Gastrocnemius medialis (tissue), 4 donors: Measurements from ENCODE around the gene MED14. TPM values are rescaled to one million over a fixed set of nuclear protein-coding genes. Genes with fewer than 3 reads are reported as not detected.
"Not testable (repeated sequence)": the region's sequence is repeated elsewhere in the genome, so short reads cannot be mapped to it uniquely, and the experiment has no call there.

Experiments used
- ATAC-seq, 2 donors: fragments of 150-250 bp; one replicate each; pipeline ENCODE4 v1.9.1; 2016
- DNase-seq, 2 donors: peaks; one replicate each; pipeline ENCODE4 v3.0.0-alpha.2; 2019
- H3K27ac ChIP-seq, 4 donors: fragments of 200-600 bp; sonication (generic); 1 replicate in 1 of 4; 2 replicates in 3 of 4; pipeline ENCODE4 v1.5.1; 2016 to 2018; ENCODE audit warnings: mild to moderate bottlenecking in 2 of 4, moderate library complexity in 1 of 4
- H3K27me3 ChIP-seq, 3 donors: fragments of 200-600 bp; sonication (generic) in 2 of 3; 1 replicate in 1 of 3; 2 replicates in 2 of 3; pipeline versions ENCODE4 v1.5.1 to v1.6.0; 2016 to 2019; ENCODE audit warnings: mild to moderate bottlenecking in 1 of 3, moderate library complexity in 1 of 3
- H3K36me3 ChIP-seq, 2 donors: fragments of 200-600 bp; sonication (generic) in 1 of 2; one replicate each; pipeline ENCODE4 v1.5.1; 2017 to 2018
- H3K4me1 ChIP-seq, 2 donors: fragments of 200-600 bp; sonication (generic) in 1 of 2; one replicate each; pipeline ENCODE4 v1.5.1; 2016 to 2017; ENCODE audit warnings: mild to moderate bottlenecking in 2 of 2
- H3K4me3 ChIP-seq, 4 donors: fragments of 200-600 bp; sonication (generic) in 3 of 4; 1 replicate in 1 of 4; 2 replicates in 3 of 4; pipeline ENCODE4 v1.5.1; 2016 to 2019; ENCODE audit warnings: mild to moderate bottlenecking in 2 of 4
- H3K9me3 ChIP-seq, 3 donors: fragments of 200-600 bp; sonication (generic) in 2 of 3; 1 replicate in 1 of 3; 2 replicates in 2 of 3; pipeline ENCODE4 v1.5.1; 2016 to 2019
- POLR2A ChIP-seq, 2 donors: fragments of 450-650 bp; IDR thresholded peaks; one replicate each; pipeline ENCODE4 v1.6.1; 2017; ENCODE audit warnings: antibody characterized with exemption in 2 of 2, mild to moderate bottlenecking in 2 of 2, moderate library complexity in 2 of 2
- in situ Hi-C, 4 donors: fragments of 200-750 bp; cut with MboI; loops; one replicate each; pipeline versions ENCODE4 v1.15.0 to v1.8.0; 2017; ENCODE audit warnings: low sequenced_read_pairs in 4 of 4
- intact Hi-C: fragments of 100-400 bp; cut with DNase I; formaldehyde crosslinking; loops from one replicate; pipeline ENCODE4 v1.15.1; 2023; ENCODE audit warnings: low total_unique reads
- total RNA-seq, 4 donors: library from RNA; depleted of rRNA; stranded (reverse); fragments of >200 nt; gene quantifications; one replicate each; pipeline versions ENCODE4 v1.1.0 to v1.2.3, GENCODE V29; 2016
- TF ChIP-seq, protein P1 (sequence below), 5 experiments: fragments of 450-650 bp in 3 of 5; fragments of 200-600 bp in 2 of 5; sonication (generic) in 2 of 5; IDR thresholded peaks in 4 of 5; conservative IDR thresholded peaks in 1 of 5; 1 replicate in 4 of 5; 2 replicates in 1 of 5; pipeline ENCODE4 v1.5.1; 2016 to 2019; ENCODE audit warnings: antibody characterized with exemption in 5 of 5, mild to moderate bottlenecking in 3 of 5, moderate library complexity in 3 of 5

Gene MED14
- total RNA-seq = 10 to 100 TPM; 19.8 to 27.0 (median 24.0) TPM

DNA sequence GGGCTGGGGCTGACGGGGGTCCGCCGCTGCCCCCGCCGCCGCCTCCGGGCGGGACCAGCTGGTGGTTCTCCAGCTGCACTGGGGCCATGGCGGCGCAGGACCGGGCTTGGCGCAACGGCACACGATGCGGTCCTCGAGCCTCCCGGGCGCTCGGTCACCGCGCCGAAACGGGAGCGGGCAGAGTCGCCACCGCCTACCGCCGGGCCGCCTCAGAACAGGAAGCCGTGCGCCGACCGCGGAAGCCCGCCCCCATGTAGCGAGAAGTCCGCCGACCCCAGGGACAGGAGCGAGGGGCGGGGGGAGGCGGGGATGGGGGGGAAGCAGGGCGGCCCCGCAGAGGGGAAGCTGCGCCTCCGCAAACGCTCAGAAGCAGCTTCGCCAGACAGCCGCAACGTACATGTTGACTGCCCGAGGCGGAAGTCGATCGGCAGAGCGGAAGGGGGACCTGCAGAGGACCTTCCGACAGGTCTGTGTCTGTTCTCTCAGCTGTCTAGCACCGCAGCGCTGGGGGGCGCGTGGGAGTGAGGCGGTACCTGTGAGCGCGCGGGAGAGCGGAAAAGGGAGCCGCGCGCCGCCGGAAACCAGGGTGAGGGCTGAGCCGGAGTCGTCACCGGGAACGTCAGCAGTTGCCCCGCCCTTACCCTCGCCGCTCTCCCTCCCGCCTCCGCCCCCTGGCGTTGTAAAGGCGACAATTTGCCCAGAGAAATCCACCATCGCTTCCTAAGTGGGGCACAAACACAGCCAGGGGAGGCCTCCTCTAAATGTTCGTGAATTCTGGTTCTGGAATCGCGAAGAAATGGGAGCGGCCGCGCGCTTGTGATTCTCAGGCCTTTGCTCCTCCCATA is at the start of gene MED14:
Gene MED14 (minus strand): TSS at position 218 of the 845 bp plus-strand sequence. CDS start 130 bp downstream, at position 88.
- Histone ChIP-seq H3K36me3 (no peaks in the 10 kb centered on the region), H3K27ac (peak within 1 kb of the TSS; percentile 90 to 98 (median 94)), H3K9me3 (no peaks in the 10 kb centered on the region), H3K27me3 (no peaks in the 10 kb centered on the region), H3K4me3 (peak within 1 kb of the TSS; percentile 65 to 90 (median 78)), H3K4me1 (peaks cover 28 to 36% of the 10 kb centered on the region in 2 donors)
- in situ Hi-C loops = no loop called here
- intact Hi-C loops = loop anchor here (1.0 to 5.0 kb wide), 3 partner anchors 48 to 349 kb away; partner anchors contain the start of genes CXorf38 and USP9X
- ATAC-seq (peak; percentile 90 to 94), DNase-seq (peak; percentile 71 to 85)
- TF ChIP-seq, protein P1, sequence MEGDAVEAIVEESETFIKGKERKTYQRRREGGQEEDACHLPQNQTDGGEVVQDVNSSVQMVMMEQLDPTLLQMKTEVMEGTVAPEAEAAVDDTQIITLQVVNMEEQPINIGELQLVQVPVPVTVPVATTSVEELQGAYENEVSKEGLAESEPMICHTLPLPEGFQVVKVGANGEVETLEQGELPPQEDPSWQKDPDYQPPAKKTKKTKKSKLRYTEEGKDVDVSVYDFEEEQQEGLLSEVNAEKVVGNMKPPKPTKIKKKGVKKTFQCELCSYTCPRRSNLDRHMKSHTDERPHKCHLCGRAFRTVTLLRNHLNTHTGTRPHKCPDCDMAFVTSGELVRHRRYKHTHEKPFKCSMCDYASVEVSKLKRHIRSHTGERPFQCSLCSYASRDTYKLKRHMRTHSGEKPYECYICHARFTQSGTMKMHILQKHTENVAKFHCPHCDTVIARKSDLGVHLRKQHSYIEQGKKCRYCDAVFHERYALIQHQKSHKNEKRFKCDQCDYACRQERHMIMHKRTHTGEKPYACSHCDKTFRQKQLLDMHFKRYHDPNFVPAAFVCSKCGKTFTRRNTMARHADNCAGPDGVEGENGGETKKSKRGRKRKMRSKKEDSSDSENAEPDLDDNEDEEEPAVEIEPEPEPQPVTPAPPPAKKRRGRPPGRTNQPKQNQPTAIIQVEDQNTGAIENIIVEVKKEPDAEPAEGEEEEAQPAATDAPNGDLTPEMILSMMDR (IDR thresholded peaks at IDR 0.05 in 4 of 5, conservative IDR thresholded peaks at IDR 0.05 in 1 of 5) = peak; percentile 42 to 76 (median 66)
- TF ChIP-seq POLR2A (IDR thresholded peaks at IDR 0.05) = peak; percentile 77 to 82

DNA sequence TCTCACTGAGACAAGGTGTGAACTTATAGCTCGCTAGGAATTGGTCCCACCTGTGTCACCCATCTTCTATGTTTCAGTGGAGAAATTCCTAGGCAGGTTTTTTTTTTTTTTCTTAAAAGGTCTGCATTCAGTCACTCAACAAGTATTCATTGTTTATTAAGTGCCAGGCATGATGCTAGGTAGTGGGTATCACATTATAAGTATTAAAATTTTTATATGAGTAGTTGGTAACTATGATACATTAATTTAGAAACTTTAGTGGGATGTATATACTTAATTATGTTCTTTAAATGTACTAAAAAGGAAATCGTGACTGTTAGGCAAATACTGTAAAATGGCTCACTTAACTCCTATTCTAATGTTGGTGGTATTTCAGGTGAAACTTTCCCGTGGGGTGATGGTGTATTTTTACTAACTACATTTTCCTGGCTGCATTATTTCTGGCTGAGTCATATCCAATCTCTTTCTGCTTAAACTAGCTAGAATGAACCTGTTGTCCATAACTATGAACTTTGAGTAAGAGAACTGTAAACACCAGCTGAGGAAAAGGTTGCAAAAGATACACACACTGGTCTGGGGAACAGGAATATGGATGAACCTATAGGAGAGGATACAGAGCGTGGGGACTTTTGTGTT is 49.3 kb upstream of the MED14 start:
- no peak overlapping the region for H3K4me3 ChIP-seq
- DNase-seq (no peak), ATAC-seq (no peak)
- H3K36me3 ChIP-seq = no peaks in the 10 kb centered on the region
- no peak overlapping the region for H3K27ac ChIP-seq
- intact Hi-C loops = no loop called here
- no peaks in the 10 kb centered on the region for H3K27me3 ChIP-seq
- H3K4me1 ChIP-seq = peaks cover 0 to 6% of the 10 kb centered on the region in 2 donors
- no peaks in the 10 kb centered on the region for H3K9me3 ChIP-seq
- in situ Hi-C loops = no loop called here
- TF ChIP-seq, protein P1 (IDR thresholded peaks at IDR 0.05 in 4 of 5, conservative IDR thresholded peaks at IDR 0.05 in 1 of 5) = no peak
- no peak for TF ChIP-seq POLR2A (IDR thresholded peaks at IDR 0.05)

DNA sequence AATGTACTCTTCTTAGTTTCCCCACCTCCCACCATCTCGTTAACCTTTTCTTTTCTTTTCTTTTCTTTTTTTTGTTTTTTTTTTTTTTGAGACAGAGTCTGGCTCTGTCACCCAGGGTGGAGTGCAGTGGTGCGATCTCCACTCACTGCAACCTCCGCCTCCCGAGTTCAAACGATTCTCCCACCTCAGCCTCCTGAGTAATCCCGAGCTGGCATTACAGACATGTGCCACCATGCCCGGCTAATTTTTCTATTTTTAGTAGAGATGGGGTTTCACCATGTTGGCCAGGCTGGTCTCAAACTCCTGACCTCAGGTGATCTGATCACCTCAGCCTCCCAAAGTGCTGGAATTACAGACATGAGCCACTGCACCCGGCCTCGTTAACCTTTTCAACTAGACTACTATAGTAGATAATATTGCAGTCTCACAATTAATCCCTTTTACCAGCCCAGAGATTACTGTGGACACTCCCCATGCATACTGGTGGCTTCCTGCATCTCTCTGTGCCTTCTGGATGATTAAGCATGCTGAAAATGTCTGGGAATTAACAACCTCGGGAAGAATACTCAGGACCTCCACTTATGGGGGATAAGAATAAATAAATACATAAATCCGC is 47.4 kb upstream of the MED14 start:
- intact Hi-C loops, H3K4me1 ChIP-seq, H3K9me3 ChIP-seq, H3K4me3 ChIP-seq, in situ Hi-C loops, H3K36me3 ChIP-seq, H3K27me3 ChIP-seq: not testable (repeated sequence)
- ATAC-seq = peak; percentile 41 to 72
- DNase-seq = peak; percentile 4 to 46
- H3K27ac ChIP-seq = peak overlapping the region; percentile 53 to 70 (median 68)

DNA sequence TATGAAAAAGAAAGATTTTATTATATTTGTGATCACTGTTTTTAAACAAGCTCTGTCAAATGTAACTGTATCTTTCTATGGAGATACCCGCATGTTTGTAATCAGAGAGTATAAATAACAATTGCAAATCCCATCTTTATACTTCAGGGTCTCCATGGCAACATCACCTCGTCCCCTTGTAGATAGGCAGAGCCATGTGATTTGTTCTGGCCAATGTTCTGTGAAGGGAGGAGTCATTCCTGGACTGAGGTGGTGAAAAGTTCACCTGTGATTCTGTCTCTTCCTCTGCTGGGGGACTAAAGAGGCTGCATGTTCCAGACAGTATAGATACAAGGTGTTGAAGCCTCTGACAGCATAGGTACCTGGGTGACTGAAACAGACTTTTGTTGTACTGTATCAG is 45.6 kb upstream of the MED14 start:
- no peak overlapping the region for H3K4me3 ChIP-seq
- H3K27me3 ChIP-seq = no peaks in the 10 kb centered on the region
- intact Hi-C loops (no loop called here), in situ Hi-C loops (no loop called here)
- no peaks in the 10 kb centered on the region for H3K9me3 ChIP-seq
- peak overlapping the region; percentile 23 to 70 (median 60) for H3K27ac ChIP-seq
- TF ChIP-seq, protein P1 (IDR thresholded peaks at IDR 0.05 in 4 of 5, conservative IDR thresholded peaks at IDR 0.05 in 1 of 5) = no peak
- no peak for TF ChIP-seq POLR2A (IDR thresholded peaks at IDR 0.05)
- peaks cover 0 to 6% of the 10 kb centered on the region in 2 donors for H3K4me1 ChIP-seq
- DNase-seq (no peak), ATAC-seq (no peak)
- no peaks in the 10 kb centered on the region for H3K36me3 ChIP-seq

DNA sequence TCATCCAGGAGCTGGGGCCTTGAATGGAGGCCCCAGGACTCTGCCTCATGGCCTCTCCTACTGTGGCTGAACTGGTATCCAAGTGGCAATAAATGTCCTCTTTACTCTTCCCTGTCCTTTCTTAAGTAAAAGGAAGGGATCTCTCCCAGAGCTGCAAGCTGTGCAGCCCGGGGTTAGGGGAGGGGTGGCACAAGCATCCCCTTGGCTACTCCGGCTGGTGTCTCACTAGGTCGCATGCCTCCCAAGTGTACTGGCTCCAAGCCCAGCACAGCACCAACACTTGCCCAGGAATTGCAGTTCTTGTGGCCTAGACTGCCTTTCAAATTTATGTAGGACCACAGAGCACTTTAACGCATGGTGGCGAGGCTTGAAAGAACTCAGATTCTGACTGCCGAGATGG is 44.7 kb upstream of the MED14 start:
- peak; percentile 2 to 16 for DNase-seq
- intact Hi-C loops = no loop called here

More for the DNA sequence above, 44.7 kb upstream of the MED14 start:
- no peaks in the 10 kb centered on the region for H3K27me3 ChIP-seq
- TF ChIP-seq POLR2A (IDR thresholded peaks at IDR 0.05) = no peak
- TF ChIP-seq, protein P1 (IDR thresholded peaks at IDR 0.05 in 4 of 5, conservative IDR thresholded peaks at IDR 0.05 in 1 of 5) = no peak
- H3K36me3 ChIP-seq = no peaks in the 10 kb centered on the region
- no peaks in the 10 kb centered on the region for H3K9me3 ChIP-seq
- H3K27ac ChIP-seq = peak overlapping the region; percentile 23 to 70 (median 60)
- H3K4me3 ChIP-seq = no peak overlapping the region
- peaks cover 0 to 6% of the 10 kb centered on the region in 2 donors for H3K4me1 ChIP-seq
- in situ Hi-C loops = no loop called here
- ATAC-seq = peak in 1 of 2 donors; percentile 51
